K562 (cell line): ENCODE data around the gene AP3B1. TPM values are rescaled to one million over a fixed set of nuclear protein-coding genes. Genes with fewer than 3 reads are reported as not detected.
A peak's percentile ranks its signal among the peaks of the same experiment; 100 is the strongest.

ENCODE experiments used
- E2F8 ChIP-seq: fragments of 450-650 bp; IDR thresholded peaks from 2 replicates; pipeline ENCODE4 v1.7.1; 2018; ENCODE audit warnings: mild to moderate bottlenecking, low read depth; ENCODE audit not compliant: partially characterized antibody
- ESRRA ChIP-seq: fragments of 450-650 bp; IDR thresholded peaks from 2 replicates; pipeline ENCODE4 v1.6.1; 2014; ENCODE audit warnings: low read depth, mild to moderate bottlenecking, moderate library complexity, borderline replicate concordance
- FOSL1 ChIP-seq: fragments of 200-800 bp; sonication (Bioruptor generic); conservative IDR thresholded peaks from 2 replicates; pipeline ENCODE4 v1.6.1; 2016; ENCODE audit warnings: missing genetic modification characterization, missing compliant biosample characterization
- JUNB ChIP-seq: fragments of 450-650 bp; formaldehyde crosslinking; conservative IDR thresholded peaks from 2 replicates; pipeline ENCODE4 v1.4.0; 2020; ENCODE audit warnings: mild to moderate bottlenecking
- KDM4B ChIP-seq, 2 experiments: fragments of 450-650 bp in 1 of 2; sonication (generic) in 1 of 2; IDR thresholded peaks; 2 replicates each; pipeline ENCODE4 v1.6.1; 2016 to 2017; ENCODE audit warnings: borderline replicate concordance in 2 of 2, antibody characterized with exemption in 1 of 2, low read depth in 1 of 2, mild to moderate bottlenecking in 1 of 2
- NFRKB ChIP-seq: fragments of 450-650 bp; IDR thresholded peaks from 2 replicates; pipeline ENCODE4 v1.6.1; 2016; ENCODE audit warnings: low read depth
- TFAP4 ChIP-seq: sonication (generic); formaldehyde crosslinking; IDR thresholded peaks from 2 replicates; pipeline ENCODE4 v1.8.0; 2022; ENCODE audit warnings: missing genetic modification reagents, mild to moderate bottlenecking, moderate library complexity, borderline replicate concordance
- ZNF133 ChIP-seq: fragments of 250-450 bp; sonication (Bioruptor Pico); IDR thresholded peaks from 2 replicates; pipeline ENCODE4 v1.4.0; 2020; ENCODE audit warnings: mild to moderate bottlenecking
- polyA plus RNA-seq, 8 experiments: library from polyadenylated mRNA; depleted of rRNA in 4 of 8; stranded (reverse) in 5 of 8; unstranded in 3 of 8; fragments of >200 nt; fragmentation: Nextera tagmentation in 2 of 8; fragmentation: Illumina TruSeq in 1 of 8; extraction: Ambion mirVana in 2 of 8; extraction: Trizol in 1 of 8; gene quantifications; 2 replicates each; pipeline versions ENCODE4 v1.2.1 to v1.2.3, GENCODE V29; 2011 to 2014; ENCODE audit warnings: inconsistent platforms in 1 of 8, missing spikeins in 1 of 8
- total RNA-seq, 7 experiments: library from RNA; depleted of rRNA in 6 of 7; stranded (reverse); fragments of >200 nt in 6 of 7; fragmentation: Illumina TruSeq in 2 of 7; extraction: Trizol in 2 of 7; gene quantifications; 2 replicates each; pipeline versions ENCODE4 v1.2.1 to v1.2.3, GENCODE V29; 2011 to 2021; ENCODE audit warnings: low replicate concordance in 1 of 7
- TF ChIP-seq, protein P1 (sequence below): fragments of 450-650 bp; IDR thresholded peaks from 2 replicates; pipeline ENCODE4 v1.6.1; 2014; ENCODE audit warnings: low read depth, mild to moderate bottlenecking, moderate library complexity, borderline replicate concordance
- TF ChIP-seq, protein P2 (sequence below): fragments of 450-650 bp; formaldehyde crosslinking; conservative IDR thresholded peaks from 2 replicates; pipeline ENCODE4 v1.4.0; 2022; ENCODE audit warnings: mild to moderate bottlenecking, missing genetic modification characterization

AP3B1 gene
- total and polyA plus RNA-seq, 9 of the 15 experiments (the other 6 are each of a cell fraction or from before 2014, with no cell fraction given), result 21.1 to 61.8 (median 42.2) TPM

DNA sequence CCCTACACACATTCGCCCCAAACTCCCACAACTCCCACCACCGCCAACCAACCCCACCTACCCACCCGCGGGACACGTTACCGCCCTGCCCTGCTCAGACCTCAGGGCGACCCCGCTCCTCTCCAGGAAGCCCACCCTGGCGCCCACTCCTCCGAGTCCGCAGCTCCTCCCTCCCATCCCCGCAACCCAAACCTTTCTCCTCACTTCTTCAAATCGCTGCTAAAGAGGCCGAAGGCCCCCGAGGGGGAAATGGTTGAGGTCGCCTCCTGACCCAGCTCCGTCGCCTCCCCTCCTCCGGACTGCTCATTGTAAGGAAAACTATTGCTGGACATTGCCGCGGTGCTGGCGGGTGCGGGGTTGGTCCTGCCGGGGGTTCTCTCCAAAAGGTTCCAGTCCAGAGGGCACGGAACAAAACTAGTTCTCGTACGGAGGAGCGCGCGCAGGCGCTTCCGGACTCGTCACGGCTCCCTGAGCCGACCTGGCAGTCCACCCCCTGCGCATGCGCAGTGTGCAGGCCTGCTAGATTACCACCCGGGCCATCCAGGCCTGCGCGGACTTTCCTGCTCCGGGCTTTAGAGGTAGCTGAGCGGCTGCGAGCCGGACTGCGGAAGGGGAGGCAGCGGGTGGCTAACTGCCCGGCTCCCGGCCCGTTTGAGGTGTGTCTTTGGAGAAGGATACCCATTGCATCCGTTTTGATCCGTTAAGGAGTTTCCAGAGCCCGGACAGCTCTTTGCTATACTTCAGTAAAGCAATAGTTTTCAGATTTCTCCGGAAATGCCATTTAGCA is at the start of gene AP3B1 (continued):
- peak; percentile 21 for TF ChIP-seq E2F8
- peak; percentile 66; the same call in 1 of the 2 replicates for TF ChIP-seq ESRRA
- TF ChIP-seq JUNB (CRISPR knock-in tag), result no peak
- TF ChIP-seq, protein P1, sequence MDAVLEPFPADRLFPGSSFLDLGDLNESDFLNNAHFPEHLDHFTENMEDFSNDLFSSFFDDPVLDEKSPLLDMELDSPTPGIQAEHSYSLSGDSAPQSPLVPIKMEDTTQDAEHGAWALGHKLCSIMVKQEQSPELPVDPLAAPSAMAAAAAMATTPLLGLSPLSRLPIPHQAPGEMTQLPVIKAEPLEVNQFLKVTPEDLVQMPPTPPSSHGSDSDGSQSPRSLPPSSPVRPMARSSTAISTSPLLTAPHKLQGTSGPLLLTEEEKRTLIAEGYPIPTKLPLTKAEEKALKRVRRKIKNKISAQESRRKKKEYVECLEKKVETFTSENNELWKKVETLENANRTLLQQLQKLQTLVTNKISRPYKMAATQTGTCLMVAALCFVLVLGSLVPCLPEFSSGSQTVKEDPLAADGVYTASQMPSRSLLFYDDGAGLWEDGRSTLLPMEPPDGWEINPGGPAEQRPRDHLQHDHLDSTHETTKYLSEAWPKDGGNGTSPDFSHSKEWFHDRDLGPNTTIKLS, result peak; percentile 95
- no peak for TF ChIP-seq FOSL1 (tag)
- no peak for TF ChIP-seq ZNF133 (CRISPR knock-in tag)
- peak in 1 of 2 experiments; percentile 47; a peak in 1 of 4 replicates for TF ChIP-seq KDM4B (IDR thresholded peaks at IDR 0.05; ENCODE audit: borderline replicate concordance in 2 of 2, low read depth in 1 of 2)
- TF ChIP-seq TFAP4, result peak; percentile 88
- TF ChIP-seq NFRKB, result peak; percentile 15; the same call in 1 of the 2 replicates
- TF ChIP-seq, protein P2, sequence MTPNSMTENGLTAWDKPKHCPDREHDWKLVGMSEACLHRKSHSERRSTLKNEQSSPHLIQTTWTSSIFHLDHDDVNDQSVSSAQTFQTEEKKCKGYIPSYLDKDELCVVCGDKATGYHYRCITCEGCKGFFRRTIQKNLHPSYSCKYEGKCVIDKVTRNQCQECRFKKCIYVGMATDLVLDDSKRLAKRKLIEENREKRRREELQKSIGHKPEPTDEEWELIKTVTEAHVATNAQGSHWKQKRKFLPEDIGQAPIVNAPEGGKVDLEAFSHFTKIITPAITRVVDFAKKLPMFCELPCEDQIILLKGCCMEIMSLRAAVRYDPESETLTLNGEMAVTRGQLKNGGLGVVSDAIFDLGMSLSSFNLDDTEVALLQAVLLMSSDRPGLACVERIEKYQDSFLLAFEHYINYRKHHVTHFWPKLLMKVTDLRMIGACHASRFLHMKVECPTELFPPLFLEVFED, result no peak
